ENCODE results near the gene CCDC102B. TPM values are rescaled to one million over a fixed set of nuclear protein-coding genes. Genes with fewer than 3 reads are reported as not detected.

Gene CCDC102B
- total RNA-seq, 4 donors from 2014 or later: 12.9 to 17.1 (median 16.2) TPM

DNA sequence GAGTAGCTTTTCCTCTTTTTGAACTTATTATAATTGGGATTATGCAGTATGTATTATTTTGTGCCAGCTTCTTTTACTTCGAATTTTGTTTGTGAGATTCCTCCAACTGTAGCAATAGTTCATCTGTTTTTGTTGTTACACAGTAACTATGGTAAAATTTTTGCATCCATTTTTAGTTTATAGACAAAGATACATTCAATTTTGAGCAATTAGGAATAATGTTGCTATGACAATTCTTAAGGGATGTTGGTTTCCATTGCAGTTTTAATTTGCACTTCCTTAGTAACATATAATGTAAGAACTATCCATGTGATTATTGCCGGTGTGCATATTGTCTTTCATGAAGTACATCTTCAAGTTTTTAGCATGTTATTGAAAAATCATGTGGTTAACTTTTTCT is 20.7 kb downstream of the CCDC102B start:
- no peaks in the 10 kb centered on the region for H3K4me1 ChIP-seq
- intact Hi-C loops (cut with DNase I): no loop called here
- H3K4me3 ChIP-seq (replicated peaks in 1 of 3): no peak overlapping the region
- H3K9me3 ChIP-seq: no peaks in the 10 kb centered on the region
- no peak for TF ChIP-seq POLR2A (IDR thresholded peaks at IDR 0.05)
- TF ChIP-seq, protein P1, sequence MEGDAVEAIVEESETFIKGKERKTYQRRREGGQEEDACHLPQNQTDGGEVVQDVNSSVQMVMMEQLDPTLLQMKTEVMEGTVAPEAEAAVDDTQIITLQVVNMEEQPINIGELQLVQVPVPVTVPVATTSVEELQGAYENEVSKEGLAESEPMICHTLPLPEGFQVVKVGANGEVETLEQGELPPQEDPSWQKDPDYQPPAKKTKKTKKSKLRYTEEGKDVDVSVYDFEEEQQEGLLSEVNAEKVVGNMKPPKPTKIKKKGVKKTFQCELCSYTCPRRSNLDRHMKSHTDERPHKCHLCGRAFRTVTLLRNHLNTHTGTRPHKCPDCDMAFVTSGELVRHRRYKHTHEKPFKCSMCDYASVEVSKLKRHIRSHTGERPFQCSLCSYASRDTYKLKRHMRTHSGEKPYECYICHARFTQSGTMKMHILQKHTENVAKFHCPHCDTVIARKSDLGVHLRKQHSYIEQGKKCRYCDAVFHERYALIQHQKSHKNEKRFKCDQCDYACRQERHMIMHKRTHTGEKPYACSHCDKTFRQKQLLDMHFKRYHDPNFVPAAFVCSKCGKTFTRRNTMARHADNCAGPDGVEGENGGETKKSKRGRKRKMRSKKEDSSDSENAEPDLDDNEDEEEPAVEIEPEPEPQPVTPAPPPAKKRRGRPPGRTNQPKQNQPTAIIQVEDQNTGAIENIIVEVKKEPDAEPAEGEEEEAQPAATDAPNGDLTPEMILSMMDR (IDR thresholded peaks at IDR 0.05): no peak
- DNase-seq: no peak
- no peaks in the 10 kb centered on the region for H3K27me3 ChIP-seq
- WGBS, 2 donors: 56 to 77% methylated on average over 2 of the region's 2 CpGs
- H3K36me3 ChIP-seq: no peaks in the 10 kb centered on the region
- no peak overlapping the region for H3K27ac ChIP-seq

DNA sequence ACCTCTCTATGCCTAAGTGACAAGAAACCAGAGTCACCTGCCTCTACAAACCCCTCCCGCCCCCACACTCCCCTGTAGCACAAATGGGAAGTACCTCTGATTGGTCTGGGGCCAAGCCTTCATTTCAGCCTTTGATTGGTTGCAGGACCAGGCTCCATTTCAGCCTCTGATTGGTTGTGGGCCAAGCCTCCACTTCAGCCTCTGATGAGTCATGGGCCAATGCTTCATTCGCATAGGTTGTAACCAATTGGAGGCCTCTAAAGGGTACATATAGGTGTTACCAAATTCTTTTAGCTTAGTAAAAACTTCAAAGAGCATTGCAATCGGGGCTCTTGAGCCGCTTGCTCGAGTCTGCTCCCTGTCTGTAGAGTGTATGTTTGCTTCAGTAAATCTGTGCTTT is 25.0 kb downstream of the CCDC102B start:
- intact Hi-C loops (cut with DNase I): no loop called here
- DNase-seq: no peak

GRCh38 chr18:68826121-68826520 is 28.2 kb downstream of the CCDC102B start:
- Histone ChIP-seq H3K4me3 (replicated peaks in 1 of 3) (no peak overlapping the region), H3K27ac (no peak overlapping the region), H3K27me3 (no peaks in the 10 kb centered on the region), H3K9me3 (no peaks in the 10 kb centered on the region), H3K36me3 (no peaks in the 10 kb centered on the region), H3K4me1 (no peaks in the 10 kb centered on the region)
- TF ChIP-seq, protein P1 (IDR thresholded peaks at IDR 0.05): no peak
- TF ChIP-seq POLR2A (IDR thresholded peaks at IDR 0.05): no peak
- WGBS, 2 donors: 71 to 87% methylated on average over 3 of the region's 3 CpGs
- intact Hi-C loops (cut with DNase I): no loop called here
- no peak for DNase-seq

More for the DNA sequence above, 25.0 kb downstream of the CCDC102B start:
- Histone ChIP-seq H3K4me3 (replicated peaks in 1 of 3) (no peak overlapping the region), H3K9me3 (no peaks in the 10 kb centered on the region), H3K36me3 (no peaks in the 10 kb centered on the region), H3K4me1 (no peaks in the 10 kb centered on the region), H3K27me3 (no peaks in the 10 kb centered on the region), H3K27ac (no peak overlapping the region)
- TF ChIP-seq, protein P1 (IDR thresholded peaks at IDR 0.05): no peak
- no peak for TF ChIP-seq POLR2A (IDR thresholded peaks at IDR 0.05)
- WGBS, 2 donors: 90 to 94% methylated on average over 4 to 5 of the region's 5 CpGs

GRCh38 chr18:68830256-68831045 is 32.6 kb downstream of the CCDC102B start:
- 70 to 73% methylated on average over 2 of the region's 2 CpGs for WGBS, 2 donors

GRCh38 chr18:68833756-68834155 is 35.9 kb downstream of the CCDC102B start:
- intact Hi-C loops (cut with DNase I): no loop called here
- Histone ChIP-seq H3K4me1 (no peaks in the 10 kb centered on the region), H3K27ac (no peak overlapping the region), H3K9me3 (no peaks in the 10 kb centered on the region), H3K36me3 (no peaks in the 10 kb centered on the region), H3K4me3 (replicated peaks in 1 of 3) (no peak overlapping the region), H3K27me3 (no peaks in the 10 kb centered on the region)
- TF ChIP-seq, protein P1 (IDR thresholded peaks at IDR 0.05): no peak
- TF ChIP-seq POLR2A (IDR thresholded peaks at IDR 0.05): no peak
- WGBS, 2 donors: 70 to 73% methylated on average over 5 of the region's 5 CpGs
- no peak for DNase-seq

More at GRCh38 chr18:68830256-68831045, 32.6 kb downstream of the CCDC102B start:
- no peak for DNase-seq
- Histone ChIP-seq H3K4me1 (no peaks in the 10 kb centered on the region), H3K36me3 (no peaks in the 10 kb centered on the region), H3K9me3 (no peaks in the 10 kb centered on the region), H3K27me3 (no peaks in the 10 kb centered on the region), H3K27ac (no peak overlapping the region), H3K4me3 (replicated peaks in 1 of 3) (no peak overlapping the region)
- intact Hi-C loops (cut with DNase I): no loop called here
- TF ChIP-seq POLR2A (IDR thresholded peaks at IDR 0.05): no peak
- TF ChIP-seq, protein P1 (IDR thresholded peaks at IDR 0.05): no peak

Measured in thyroid gland (tissue), 4 donors.